ENCODE measurements around the gene CEPT1. TPM values are rescaled to one million over a fixed set of nuclear protein-coding genes. Genes with fewer than 3 reads are reported as not detected.

The CEPT1 gene
- 27.1 and 33.9 TPM in 2 replicates for total RNA-seq

GRCh38 chr1:111139956-111140679 lies at the start of gene CEPT1, which contains the start of gene DRAM2:
Gene CEPT1, plus strand, starts transcription at chr1:111140223. Its CDS starts 7,492 bp downstream, at chr1:111147715.
Gene DRAM2, minus strand, starts transcription at chr1:111140093. Its CDS starts 8,539 bp downstream, at chr1:111131554.

DNA sequence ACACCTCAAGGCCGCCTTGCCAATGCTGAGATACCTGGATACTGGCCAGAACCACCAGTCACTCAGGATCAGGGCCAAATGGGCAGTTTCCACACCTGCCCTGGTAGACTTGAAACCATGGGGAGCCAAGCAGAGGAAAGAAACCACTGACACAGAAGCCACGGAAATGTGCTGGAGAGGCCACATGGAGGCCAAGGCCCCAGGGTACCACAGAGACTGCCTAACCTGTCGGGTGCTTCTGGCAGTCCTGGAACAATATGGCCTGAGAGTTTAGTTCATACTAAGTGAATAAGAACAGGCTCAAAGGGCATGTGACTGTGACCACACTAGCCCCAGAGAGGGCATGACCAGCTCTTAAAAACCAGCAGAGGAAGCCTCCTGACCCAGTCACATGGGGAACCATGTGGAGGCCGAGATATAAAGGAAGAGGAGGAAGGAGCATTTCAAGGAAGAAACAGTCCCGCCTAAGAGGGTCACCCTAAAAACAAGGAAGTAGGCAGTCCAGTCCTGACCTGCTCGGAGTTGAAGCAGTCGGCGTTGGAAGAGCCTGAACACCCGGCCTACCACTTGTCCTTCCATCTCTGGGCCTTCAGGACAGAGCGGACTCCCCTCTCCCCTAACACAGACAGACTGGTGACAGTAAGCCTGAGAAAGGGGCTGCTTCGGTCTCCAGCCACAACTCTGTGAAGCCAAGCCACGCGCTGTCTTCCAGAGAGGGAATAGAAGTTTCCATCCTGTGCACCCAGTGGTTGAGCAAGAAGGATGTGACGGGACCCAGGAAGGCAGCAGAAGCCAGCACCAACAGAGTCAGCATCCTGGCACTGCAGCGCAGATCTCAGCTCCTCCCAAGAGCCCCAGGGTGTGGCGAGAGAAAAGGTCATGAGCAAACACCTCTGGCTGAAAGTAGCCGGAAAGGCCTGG lies 60.1 kb downstream of the CEPT1 start, which contains the start of gene DENND2D:
Gene DENND2D, minus strand, starts transcription at position 766 of the 921 bp plus-strand sequence. Its CDS starts 187 bp downstream, at position 579.

GRCh38 chr1:111227434-111227833 lies 87.4 kb downstream of the CEPT1 start, which contains the start of gene CHI3L2:
Gene CHI3L2, plus strand, starts transcription at chr1:111227713. Its CDS starts 17 bp downstream, at chr1:111227730.

Small RNAs within 50 kb of the gene (small RNA-seq; reads per million reads assigned to genes)
- not detected for gene AL355816.1

Other genes starting within 250 kb of the CEPT1 start
- gene LRIF1, start 176.3 kb upstream of the CEPT1 start, total RNA-seq = 15.0 and 17.8 TPM in 2 replicates
- 44.8 and 45.4 TPM in 2 replicates for gene DRAM2, start 130 bp upstream of the CEPT1 start, total RNA-seq
- gene DENND2D, start 60.4 kb downstream of the CEPT1 start, total RNA-seq = 0.76 and 0.98 TPM in 2 replicates
- gene CHI3L2, start 87.5 kb downstream of the CEPT1 start, total RNA-seq = not detected in 2 replicates
- not detected in 2 replicates for gene CHIA, start 150.6 kb downstream of the CEPT1 start, total RNA-seq

All from vein endothelial cell (primary cell).